ENCODE data around the gene DDX11.
"Not testable (repeated sequence)": the region's sequence is repeated elsewhere in the genome, so short reads cannot be mapped to it uniquely, and the experiment has no call there.

DDX11 gene

GRCh38 chr12:31127209-31127848, 53.7 kb downstream of the DDX11 start:
- DNase-seq: not testable (repeated sequence)

GRCh38 chr12:31136581-31136980, 62.9 kb downstream of the DDX11 start:
- not testable (repeated sequence) for DNase-seq

DNA sequence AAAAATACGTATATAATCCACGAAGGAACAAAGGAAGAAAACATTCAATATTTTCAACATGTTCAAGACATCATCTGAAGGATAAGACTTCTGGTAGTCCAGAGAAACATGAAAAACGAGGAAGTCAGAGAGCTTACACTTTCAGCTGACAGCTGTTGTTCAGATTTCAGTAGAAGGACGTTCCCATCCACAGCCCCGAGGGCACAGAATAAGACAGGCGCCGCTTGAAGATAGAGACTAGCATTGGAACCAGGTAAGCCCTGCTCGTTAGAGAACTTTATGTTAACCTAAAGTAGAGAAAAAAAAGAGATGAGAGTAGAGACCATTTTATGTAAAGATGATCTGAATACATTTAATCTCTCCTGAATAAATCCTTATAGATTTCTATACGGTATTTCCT, 71.1 kb downstream of the DDX11 start:
- not testable (repeated sequence) for DNase-seq

DNA sequence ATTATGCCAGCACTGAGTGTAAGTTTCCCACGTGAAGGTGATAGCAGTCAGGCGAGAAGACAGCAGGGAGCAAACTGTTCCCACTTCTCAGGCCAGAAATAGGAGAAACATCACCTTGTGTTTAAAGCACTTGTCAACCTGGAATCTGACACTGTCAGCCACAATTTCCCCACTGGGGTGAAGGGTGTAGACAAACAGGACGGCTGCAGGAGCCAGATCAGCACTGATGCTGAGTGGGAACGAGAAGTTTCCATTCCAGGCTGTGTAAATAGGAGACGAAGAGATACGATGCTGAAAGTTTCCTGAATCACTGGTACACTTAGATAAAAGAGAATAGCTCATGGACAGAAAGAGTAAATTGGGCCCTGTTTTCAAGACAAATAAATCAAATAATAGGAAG, 71.6 kb downstream of the DDX11 start:
- not testable (repeated sequence) for DNase-seq

GRCh38 chr12:31147415-31147814, 73.8 kb downstream of the DDX11 start:
- DNase-seq: not testable (repeated sequence)

GRCh38 chr12:31150766-31151165, 77.1 kb downstream of the DDX11 start:
- DNase-seq: not testable (repeated sequence)

All from CD4-positive, alpha-beta T cell treated with Interleukin-6 for 4 hours (primary cell).